GM04504 (cell line): Measurements from ENCODE around the gene RBM20.
"Not testable (repeated sequence)": the region's sequence is repeated elsewhere in the genome, so short reads cannot be mapped to it uniquely, and the experiment has no call there.

Experiments used
- DNase-seq: peaks from one replicate; pipeline ENCODE4 v3.0.0-alpha.2; 2012; ENCODE audit warnings: low read depth

Gene RBM20

GRCh38 chr10:110853921-110854605 lies 209.9 kb downstream of the RBM20 start:
- no peak for DNase-seq

GRCh38 chr10:110857265-110858171 lies 213.4 kb downstream of the RBM20 start:
- DNase-seq: no peak

GRCh38 chr10:110858297-110858934 lies 214.3 kb downstream of the RBM20 start:
- no peak for DNase-seq

- no peak for DNase-seq
These were observed 215.3 kb downstream of the RBM20 start for GRCh38 chr10:110859206-110859972.

- DNase-seq: peak; percentile 87
These were observed 215.8 kb downstream of the RBM20 start for GRCh38 chr10:110859973-110860376.

- DNase-seq: no peak
These were observed 216.6 kb downstream of the RBM20 start for GRCh38 chr10:110860576-110861241.

GRCh38 chr10:110861476-110861875 lies 217.3 kb downstream of the RBM20 start:
- no peak for DNase-seq

GRCh38 chr10:110861930-110862649 lies 218.0 kb downstream of the RBM20 start:
- DNase-seq: peak; percentile 57

GRCh38 chr10:110862961-110863360 lies 218.8 kb downstream of the RBM20 start:
- DNase-seq: no peak

GRCh38 chr10:110863361-110863760 lies 219.2 kb downstream of the RBM20 start:
- no peak for DNase-seq

GRCh38 chr10:110863956-110864355 lies 219.8 kb downstream of the RBM20 start:
- no peak for DNase-seq

- DNase-seq: no peak
These were observed 220.6 kb downstream of the RBM20 start for GRCh38 chr10:110864662-110865140.

- no peak for DNase-seq
These were observed 221.2 kb downstream of the RBM20 start for GRCh38 chr10:110865186-110865808.

GRCh38 chr10:110865809-110866482 lies 221.8 kb downstream of the RBM20 start:
- DNase-seq: no peak

GRCh38 chr10:110867011-110867806 lies 223.1 kb downstream of the RBM20 start:
- DNase-seq: not testable (repeated sequence)

- DNase-seq: no peak
These were observed 223.8 kb downstream of the RBM20 start for GRCh38 chr10:110867807-110868465.

GRCh38 chr10:110868981-110869380 lies 224.8 kb downstream of the RBM20 start:
- DNase-seq: no peak

GRCh38 chr10:110870823-110871297 lies 226.7 kb downstream of the RBM20 start:
- no peak for DNase-seq
